ENCODE measurements around the gene FAM8A1. TPM values are rescaled to one million over a fixed set of nuclear protein-coding genes. Genes with fewer than 3 reads are reported as not detected.
A peak's percentile ranks its signal among the peaks of the same experiment; 100 is the strongest.

FAM8A1 gene
- total RNA-seq, 3 donors from 2014 or later: 27.9 to 39.4 (median 33.8) TPM

DNA sequence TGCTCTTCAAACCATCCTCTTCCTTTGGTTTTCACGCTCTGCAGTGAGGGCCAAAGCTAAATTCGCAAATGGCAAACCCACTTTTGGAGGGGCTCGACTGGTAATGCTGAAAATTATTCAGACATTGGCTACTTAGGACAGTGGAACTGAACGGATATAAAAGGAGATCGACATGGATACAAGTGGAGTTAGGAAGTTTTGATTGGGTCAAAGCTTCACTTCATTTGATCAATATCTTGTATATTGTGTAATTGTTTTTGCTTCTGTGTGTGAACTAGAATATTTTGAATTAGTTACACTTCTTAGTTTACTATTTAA lies 1.2 kb downstream of the FAM8A1 start:
- Histone ChIP-seq H3K9me3 (no peaks in the 10 kb centered on the region), H3K27ac (peak overlapping the region; percentile 91 to 97), H3K4me1 (no peaks in the 10 kb centered on the region), H3K36me3 (no peaks in the 10 kb centered on the region), H3K27me3 (no peaks in the 10 kb centered on the region), H3K4me3 (peak overlapping the region; percentile 79 to 96 (median 93))
- intact Hi-C loops (cut with DNase I; ENCODE audit: low total_unique reads): no loop called here
- DNase-seq (ENCODE audit: low spot score in 2 of 2): no peak
- TF ChIP-seq, protein P1, sequence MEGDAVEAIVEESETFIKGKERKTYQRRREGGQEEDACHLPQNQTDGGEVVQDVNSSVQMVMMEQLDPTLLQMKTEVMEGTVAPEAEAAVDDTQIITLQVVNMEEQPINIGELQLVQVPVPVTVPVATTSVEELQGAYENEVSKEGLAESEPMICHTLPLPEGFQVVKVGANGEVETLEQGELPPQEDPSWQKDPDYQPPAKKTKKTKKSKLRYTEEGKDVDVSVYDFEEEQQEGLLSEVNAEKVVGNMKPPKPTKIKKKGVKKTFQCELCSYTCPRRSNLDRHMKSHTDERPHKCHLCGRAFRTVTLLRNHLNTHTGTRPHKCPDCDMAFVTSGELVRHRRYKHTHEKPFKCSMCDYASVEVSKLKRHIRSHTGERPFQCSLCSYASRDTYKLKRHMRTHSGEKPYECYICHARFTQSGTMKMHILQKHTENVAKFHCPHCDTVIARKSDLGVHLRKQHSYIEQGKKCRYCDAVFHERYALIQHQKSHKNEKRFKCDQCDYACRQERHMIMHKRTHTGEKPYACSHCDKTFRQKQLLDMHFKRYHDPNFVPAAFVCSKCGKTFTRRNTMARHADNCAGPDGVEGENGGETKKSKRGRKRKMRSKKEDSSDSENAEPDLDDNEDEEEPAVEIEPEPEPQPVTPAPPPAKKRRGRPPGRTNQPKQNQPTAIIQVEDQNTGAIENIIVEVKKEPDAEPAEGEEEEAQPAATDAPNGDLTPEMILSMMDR (IDR thresholded peaks at IDR 0.05): no peak
- TF ChIP-seq POLR2A (IDR thresholded peaks at IDR 0.05) (no peak), POLR2AphosphoS5 (IDR thresholded peaks at IDR 0.05) (no peak)

DNA sequence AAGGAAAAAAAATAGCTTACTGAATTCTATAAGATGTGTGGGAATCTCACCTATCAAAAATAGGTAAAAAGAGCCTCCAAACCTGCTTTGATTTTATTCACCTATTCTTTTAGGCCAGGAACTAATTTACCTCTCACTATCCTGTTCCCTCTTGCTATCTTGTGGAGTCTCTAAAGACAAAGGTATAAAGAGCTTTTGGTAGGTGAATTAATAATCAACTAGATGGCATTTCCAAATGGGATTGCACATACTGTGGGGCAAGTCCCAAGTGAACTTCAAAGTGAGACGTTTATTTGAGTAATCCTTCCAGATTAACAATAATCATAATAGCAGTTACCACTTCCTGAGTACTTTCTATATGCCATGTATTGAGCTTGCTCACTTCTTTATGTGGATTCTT lies 2.8 kb downstream of the FAM8A1 start:
- intact Hi-C loops (cut with DNase I; ENCODE audit: low total_unique reads): no loop called here
- no peaks in the 10 kb centered on the region for H3K9me3 ChIP-seq
- TF ChIP-seq POLR2A (IDR thresholded peaks at IDR 0.05) (no peak), POLR2AphosphoS5 (IDR thresholded peaks at IDR 0.05) (no peak)
- TF ChIP-seq, protein P1 (IDR thresholded peaks at IDR 0.05): no peak
- no peaks in the 10 kb centered on the region for H3K36me3 ChIP-seq
- no peaks in the 10 kb centered on the region for H3K4me1 ChIP-seq
- H3K27me3 ChIP-seq: no peaks in the 10 kb centered on the region
- no peak for DNase-seq (ENCODE audit: low spot score in 2 of 2)
- no peak overlapping the region for H3K27ac ChIP-seq
- no peak overlapping the region for H3K4me3 ChIP-seq

DNA sequence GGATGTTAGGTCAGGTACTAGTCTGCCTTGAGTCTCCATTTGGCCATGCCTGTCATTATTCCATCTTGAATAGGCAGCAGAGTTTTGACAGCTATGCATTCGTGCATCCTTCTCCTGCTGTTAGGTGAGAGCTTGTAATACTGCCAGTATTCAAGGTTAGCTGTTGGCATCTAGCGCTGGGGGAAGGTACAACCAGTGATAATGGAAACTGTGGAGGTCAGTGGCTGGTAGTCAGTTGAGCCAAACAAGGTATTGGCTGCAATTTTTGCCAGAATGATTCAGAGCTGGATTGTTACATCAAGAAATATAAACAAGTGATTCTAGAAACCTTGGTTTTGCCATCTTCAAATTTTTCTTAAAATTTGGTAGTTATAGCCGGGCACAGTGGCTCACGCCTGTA lies 6.5 kb downstream of the FAM8A1 start:
- no peak for DNase-seq (ENCODE audit: low spot score in 2 of 2)
- Histone ChIP-seq H3K4me3 (no peak overlapping the region), H3K27me3 (no peaks in the 10 kb centered on the region), H3K36me3 (no peaks in the 10 kb centered on the region), H3K4me1 (no peaks in the 10 kb centered on the region), H3K9me3 (no peaks in the 10 kb centered on the region), H3K27ac (no peak overlapping the region)
- intact Hi-C loops (cut with DNase I; ENCODE audit: low total_unique reads): no loop called here
- TF ChIP-seq, protein P1 (IDR thresholded peaks at IDR 0.05): no peak
- TF ChIP-seq POLR2A (IDR thresholded peaks at IDR 0.05) (no peak), POLR2AphosphoS5 (IDR thresholded peaks at IDR 0.05) (no peak)

DNA sequence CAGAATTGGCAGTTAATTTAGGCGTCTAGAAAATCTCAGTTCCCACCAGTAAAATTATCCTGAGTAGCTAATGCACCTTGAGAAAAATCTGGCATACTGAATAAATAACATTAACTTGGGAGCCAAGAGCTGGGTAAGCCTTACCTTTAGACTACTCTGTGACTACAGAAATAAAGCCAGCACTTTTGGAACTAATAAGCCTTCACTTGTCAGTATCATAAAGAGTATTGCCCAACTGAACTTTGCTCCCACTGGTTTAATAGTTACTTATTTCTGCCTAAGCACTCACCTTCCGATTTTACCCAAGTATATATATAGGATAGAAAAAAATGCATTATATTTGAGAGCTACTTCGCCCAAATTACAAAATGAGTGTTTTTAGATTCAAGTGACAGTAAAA lies 10.7 kb downstream of the FAM8A1 start:
- peaks cover 5% of the 10 kb centered on the region for H3K36me3 ChIP-seq
- intact Hi-C loops (cut with DNase I; ENCODE audit: low total_unique reads): no loop called here

DNA sequence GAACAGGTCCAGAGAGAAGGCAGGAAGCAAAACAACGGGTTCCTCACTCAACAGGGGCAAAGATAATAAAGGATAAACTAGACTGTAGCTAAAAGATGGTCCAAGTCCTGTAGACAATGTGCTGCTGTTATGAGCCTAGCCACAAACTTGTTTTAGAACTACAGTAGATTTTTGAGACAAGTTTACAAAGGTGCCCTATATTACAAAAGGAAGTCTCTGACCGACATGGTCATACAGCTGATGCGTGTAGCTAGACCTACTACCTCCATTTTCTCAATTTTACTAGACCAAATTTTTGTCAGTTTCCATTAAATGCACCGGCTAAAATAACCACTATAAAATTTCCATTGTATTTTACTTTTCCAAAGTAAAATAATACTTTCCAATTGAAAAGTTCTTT lies 11.9 kb downstream of the FAM8A1 start:
- no peaks in the 10 kb centered on the region for H3K4me1 ChIP-seq
- peaks cover 5% of the 10 kb centered on the region for H3K36me3 ChIP-seq
- H3K27ac ChIP-seq: no peak overlapping the region
- H3K9me3 ChIP-seq: no peaks in the 10 kb centered on the region
- H3K4me3 ChIP-seq: no peak overlapping the region
- intact Hi-C loops (cut with DNase I; ENCODE audit: low total_unique reads): no loop called here
- TF ChIP-seq, protein P1 (IDR thresholded peaks at IDR 0.05): no peak
- TF ChIP-seq POLR2A (IDR thresholded peaks at IDR 0.05): no peak
- no peaks in the 10 kb centered on the region for H3K27me3 ChIP-seq
- DNase-seq (ENCODE audit: low spot score in 2 of 2): no peak

More for the DNA sequence above, 10.7 kb downstream of the FAM8A1 start:
- Histone ChIP-seq H3K27ac (no peak overlapping the region), H3K9me3 (no peaks in the 10 kb centered on the region), H3K4me3 (no peak overlapping the region), H3K27me3 (no peaks in the 10 kb centered on the region), H3K4me1 (no peaks in the 10 kb centered on the region)
- no peak for TF ChIP-seq POLR2AphosphoS5 (IDR thresholded peaks at IDR 0.05)
- TF ChIP-seq, protein P1 (IDR thresholded peaks at IDR 0.05): no peak
- TF ChIP-seq POLR2A (IDR thresholded peaks at IDR 0.05): no peak
- no peak for DNase-seq (ENCODE audit: low spot score in 2 of 2)
